PC-3 (cell line): ENCODE measurements around the gene PCBP3. TPM values are rescaled to one million over a fixed set of nuclear protein-coding genes. Genes with fewer than 3 reads are reported as not detected.

Source experiments
- ATAC-seq: fragments of 200-7000 bp; cut with Tn5 transposase; 2 replicates; pipeline ENCODE4 v1.9.1; 2020; ENCODE audit warnings: mild to moderate bottlenecking, moderate library complexity
- BruUV-seq: library from RNA; stranded (reverse); fragments of 400-500 nt; replicated peaks from 2 replicates; lab custom pipeline; 2021; lab: Mats Ljungman, UMichigan
- CTCF ChIA-PET: fragments of 300-600 bp; sonication (Branson Sonifier 250); formaldehyde crosslinking; loops from one replicate; lab custom pipeline; 2022; ENCODE audit warnings: antibody characterized with exemption; lab: Charles Lee
- POLR2A ChIA-PET: fragments of 300-600 bp; sonication (Branson Sonifier 250); formaldehyde crosslinking; loops from one replicate; lab custom pipeline; 2022; ENCODE audit warnings: antibody characterized with exemption; ENCODE audit not compliant: unreplicated experiment; lab: Charles Lee
- DNase-seq: peaks from one replicate; pipeline ENCODE4 v3.0.0-alpha.2; 2015
- H2AFZ ChIP-seq: fragments of 300-600 bp; sonication (generic); 2 replicates; pipeline ENCODE4 v1.6.0; 2016; ENCODE audit warnings: antibody characterized with exemption, low read length
- H3F3A ChIP-seq: fragments of 300-600 bp; sonication (generic); one replicate; pipeline ENCODE4 v1.6.0; 2017; ENCODE audit warnings: antibody characterized with exemption, low read length, control low read depth, mild to moderate bottlenecking; ENCODE audit not compliant: unreplicated experiment
- H3K27ac ChIP-seq: fragments of 300-600 bp; sonication (generic); 2 replicates; pipeline ENCODE4 v1.5.1; 2016; ENCODE audit warnings: mild to moderate bottlenecking, low read length
- H3K27me3 ChIP-seq: fragments of 300-600 bp; sonication (generic); 2 replicates; pipeline ENCODE4 v1.6.1; 2016; ENCODE audit warnings: low read length, mixed read lengths
- H3K36me3 ChIP-seq: fragments of 300-600 bp; sonication (generic); 2 replicates; pipeline ENCODE4 v1.6.1; 2016; ENCODE audit warnings: low read depth, mixed run types, low read length, mixed read lengths
- H3K4me1 ChIP-seq: fragments of 300-600 bp; sonication (generic); 2 replicates; pipeline ENCODE4 v1.5.1; 2016; ENCODE audit warnings: low read length; ENCODE audit not compliant: insufficient read depth
- H3K4me2 ChIP-seq: fragments of 300-600 bp; sonication (generic); 2 replicates; pipeline ENCODE4 v1.6.0; 2016; ENCODE audit warnings: low read length
- H3K4me3 ChIP-seq: fragments of 300-600 bp; sonication (generic); 2 replicates; pipeline ENCODE4 v1.5.1; 2016; ENCODE audit warnings: mild to moderate bottlenecking, low read length, mixed read lengths
- H3K79me2 ChIP-seq: fragments of 300-600 bp; sonication (generic); 2 replicates; pipeline ENCODE4 v1.6.1; 2017; ENCODE audit warnings: low read length, mixed read lengths
- H3K9ac ChIP-seq: fragments of 300-600 bp; sonication (generic); 2 replicates; pipeline ENCODE4 v1.6.0; 2016; ENCODE audit warnings: mild to moderate bottlenecking, low read length
- H3K9me2 ChIP-seq: fragments of 300-600 bp; sonication (generic); replicated peaks from 2 replicates; pipeline ENCODE4 v1.6.1; 2016; ENCODE audit warnings: mixed run types, low read length, mixed read lengths
- H3K9me3 ChIP-seq: fragments of 300-600 bp; sonication (generic); 2 replicates; pipeline ENCODE4 v1.6.1; 2016; ENCODE audit warnings: low read length, mixed read lengths
- H4K20me1 ChIP-seq: fragments of 300-600 bp; sonication (generic); 2 replicates; pipeline ENCODE4 v1.6.1; 2016; ENCODE audit warnings: low read length, mixed read lengths
- EZH2 ChIP-seq: fragments of 300-600 bp; sonication (generic); IDR thresholded peaks from one replicate; pipeline ENCODE4 v1.6.1; 2017; ENCODE audit warnings: antibody characterized with exemption, mild to moderate bottlenecking, low read length; ENCODE audit not compliant: unreplicated experiment
- EZH2phosphoT487 ChIP-seq: fragments of 300-600 bp; sonication (generic); IDR thresholded peaks from 2 replicates; pipeline ENCODE4 v1.6.1; 2018; ENCODE audit warnings: mild to moderate bottlenecking, antibody characterized with exemption, low read length, borderline replicate concordance
- intact Hi-C: fragments of 100-400 bp; cut with micrococcal nuclease; formaldehyde crosslinking; loops from 2 replicates; pipeline ENCODE4 v1.9.0; 2023
- total RNA-seq: library from RNA; depleted of rRNA; stranded (reverse); fragments of >200 nt; gene quantifications from 2 replicates; pipeline ENCODE4 v1.2.3, GENCODE V29; 2014
- TF ChIP-seq, protein P1 (sequence below): fragments of 300-600 bp; sonication (generic); conservative IDR thresholded peaks from 2 replicates; pipeline ENCODE4 v1.5.1; 2017; ENCODE audit warnings: antibody characterized with exemption, low read depth, mild to moderate bottlenecking, low read length

Gene PCBP3
- total RNA-seq, 1 experiment from 2014 or later, result 2.4 TPM

DNA sequence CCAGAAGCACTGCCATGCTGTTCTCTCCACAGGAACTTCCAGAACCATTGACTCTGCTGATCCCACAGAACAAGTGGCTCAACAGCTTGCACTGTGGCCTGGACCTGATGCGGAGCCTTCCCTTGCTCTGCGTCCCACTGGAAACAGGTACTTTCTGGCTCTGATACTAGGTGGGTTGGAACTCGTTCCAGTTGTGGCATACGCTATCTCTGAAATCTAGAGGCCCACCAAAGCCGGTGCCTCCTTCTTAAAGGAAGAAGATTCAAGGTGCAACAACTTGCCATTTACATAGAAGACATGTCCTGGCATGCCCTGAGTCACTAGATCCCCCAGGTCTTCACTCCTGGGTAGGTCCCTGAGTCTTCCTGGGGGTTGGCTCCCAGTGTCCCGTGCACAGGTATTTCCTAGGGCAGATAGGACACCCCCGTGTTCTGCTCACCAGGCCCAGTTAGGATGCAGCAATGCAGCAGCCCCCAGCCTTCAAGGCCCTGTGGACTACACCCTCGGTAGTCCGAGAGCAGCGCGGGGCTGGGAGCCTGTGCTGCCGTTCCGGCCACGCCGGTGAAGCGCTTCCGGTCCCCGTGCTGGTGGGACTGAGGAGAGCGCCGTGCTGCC, 10.8 kb upstream of the PCBP3 start:
- DNase-seq (no peak), ATAC-seq (no peak)
- Histone ChIP-seq H3K4me2 (no peak overlapping the region), H3K9me3 (0 out of 2 replicates have a peak, but pooled peaks cover 8% of the 10 kb centered on the region), H3K9ac (no peak overlapping the region), H3K4me3 (no peak overlapping the region), H3K27me3 (peaks cover 13% of the 10 kb centered on the region; the same call in 1 of the 2 replicates), H3F3A (peaks cover 5% of the 10 kb centered on the region), H4K20me1 (no peaks in the 10 kb centered on the region), H3K27ac (no peak overlapping the region), H3K36me3 (no peaks in the 10 kb centered on the region), H3K79me2 (no peaks in the 10 kb centered on the region), H3K9me2 (no peaks in the 10 kb centered on the region), H3K4me1 (no peaks in the 10 kb centered on the region), H2AFZ (no peak overlapping the region)
- ChIA-PET CTCF (no interaction called here), POLR2A (no interaction called here)
- no peak for TF ChIP-seq EZH2phosphoT487
- no peak for TF ChIP-seq EZH2
- BruUV-seq, result no TSS peak
- intact Hi-C loops, result no loop called here

DNA sequence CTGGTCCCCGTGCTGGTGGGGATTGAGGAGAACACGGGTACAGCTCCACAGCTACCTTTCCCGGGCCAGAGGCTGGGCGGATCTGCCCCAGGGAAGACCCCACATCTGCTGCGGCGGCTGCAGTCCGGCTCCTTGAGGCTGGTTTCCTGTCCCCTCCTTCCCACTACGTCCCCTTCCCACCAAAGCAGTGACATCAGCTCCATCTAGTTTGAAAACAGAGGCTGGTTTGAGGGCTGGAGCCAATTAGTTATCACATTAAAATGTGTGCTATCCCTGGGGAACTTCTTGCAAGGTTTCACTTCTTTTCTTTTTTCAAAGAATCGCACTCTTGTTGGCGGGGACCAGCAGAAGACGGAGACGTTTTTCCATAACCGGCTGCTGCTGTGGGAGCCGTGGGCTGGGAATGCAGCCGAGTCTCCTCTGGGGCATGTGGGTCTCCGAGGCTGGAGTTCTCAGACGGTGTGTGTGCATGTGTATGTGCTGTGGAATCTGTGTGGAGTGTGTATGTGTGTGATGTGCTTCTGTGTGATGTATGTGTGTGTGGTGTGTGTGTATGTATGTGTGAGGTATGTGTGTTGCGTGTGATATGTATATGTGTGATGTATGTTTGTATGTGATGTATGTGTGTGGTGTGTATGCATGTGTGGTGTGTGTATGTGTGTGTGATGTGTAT, 8.9 kb upstream of the PCBP3 start:
- H4K20me1 ChIP-seq, result no peaks in the 10 kb centered on the region
- H3K36me3 ChIP-seq, result no peaks in the 10 kb centered on the region
- ChIA-PET CTCF (no interaction called here), POLR2A (no interaction called here)
- H2AFZ ChIP-seq, result no peak overlapping the region
- H3K79me2 ChIP-seq, result no peaks in the 10 kb centered on the region
- H3K4me1 ChIP-seq, result peaks cover 5% of the 10 kb centered on the region; the same call in 1 of the 2 replicates
- TF ChIP-seq EZH2, result no peak
- TF ChIP-seq, protein P1, sequence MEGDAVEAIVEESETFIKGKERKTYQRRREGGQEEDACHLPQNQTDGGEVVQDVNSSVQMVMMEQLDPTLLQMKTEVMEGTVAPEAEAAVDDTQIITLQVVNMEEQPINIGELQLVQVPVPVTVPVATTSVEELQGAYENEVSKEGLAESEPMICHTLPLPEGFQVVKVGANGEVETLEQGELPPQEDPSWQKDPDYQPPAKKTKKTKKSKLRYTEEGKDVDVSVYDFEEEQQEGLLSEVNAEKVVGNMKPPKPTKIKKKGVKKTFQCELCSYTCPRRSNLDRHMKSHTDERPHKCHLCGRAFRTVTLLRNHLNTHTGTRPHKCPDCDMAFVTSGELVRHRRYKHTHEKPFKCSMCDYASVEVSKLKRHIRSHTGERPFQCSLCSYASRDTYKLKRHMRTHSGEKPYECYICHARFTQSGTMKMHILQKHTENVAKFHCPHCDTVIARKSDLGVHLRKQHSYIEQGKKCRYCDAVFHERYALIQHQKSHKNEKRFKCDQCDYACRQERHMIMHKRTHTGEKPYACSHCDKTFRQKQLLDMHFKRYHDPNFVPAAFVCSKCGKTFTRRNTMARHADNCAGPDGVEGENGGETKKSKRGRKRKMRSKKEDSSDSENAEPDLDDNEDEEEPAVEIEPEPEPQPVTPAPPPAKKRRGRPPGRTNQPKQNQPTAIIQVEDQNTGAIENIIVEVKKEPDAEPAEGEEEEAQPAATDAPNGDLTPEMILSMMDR, result no peak
- no peak for TF ChIP-seq EZH2phosphoT487
- 0 out of 2 replicates have a peak, but pooled peaks cover 3% of the 10 kb centered on the region for H3K27me3 ChIP-seq
- H3K27ac ChIP-seq, result no peak overlapping the region
- H3K9ac ChIP-seq, result no peak overlapping the region
- peaks cover 5% of the 10 kb centered on the region for H3F3A ChIP-seq
- ATAC-seq, result no peak
- no peaks in the 10 kb centered on the region for H3K9me2 ChIP-seq
- DNase-seq, result no peak
- no TSS peak for BruUV-seq
- H3K4me3 ChIP-seq, result no peak overlapping the region
- intact Hi-C loops, result no loop called here
- 0 out of 2 replicates have a peak, but pooled peaks cover 8% of the 10 kb centered on the region for H3K9me3 ChIP-seq
- H3K4me2 ChIP-seq, result no peak overlapping the region

DNA sequence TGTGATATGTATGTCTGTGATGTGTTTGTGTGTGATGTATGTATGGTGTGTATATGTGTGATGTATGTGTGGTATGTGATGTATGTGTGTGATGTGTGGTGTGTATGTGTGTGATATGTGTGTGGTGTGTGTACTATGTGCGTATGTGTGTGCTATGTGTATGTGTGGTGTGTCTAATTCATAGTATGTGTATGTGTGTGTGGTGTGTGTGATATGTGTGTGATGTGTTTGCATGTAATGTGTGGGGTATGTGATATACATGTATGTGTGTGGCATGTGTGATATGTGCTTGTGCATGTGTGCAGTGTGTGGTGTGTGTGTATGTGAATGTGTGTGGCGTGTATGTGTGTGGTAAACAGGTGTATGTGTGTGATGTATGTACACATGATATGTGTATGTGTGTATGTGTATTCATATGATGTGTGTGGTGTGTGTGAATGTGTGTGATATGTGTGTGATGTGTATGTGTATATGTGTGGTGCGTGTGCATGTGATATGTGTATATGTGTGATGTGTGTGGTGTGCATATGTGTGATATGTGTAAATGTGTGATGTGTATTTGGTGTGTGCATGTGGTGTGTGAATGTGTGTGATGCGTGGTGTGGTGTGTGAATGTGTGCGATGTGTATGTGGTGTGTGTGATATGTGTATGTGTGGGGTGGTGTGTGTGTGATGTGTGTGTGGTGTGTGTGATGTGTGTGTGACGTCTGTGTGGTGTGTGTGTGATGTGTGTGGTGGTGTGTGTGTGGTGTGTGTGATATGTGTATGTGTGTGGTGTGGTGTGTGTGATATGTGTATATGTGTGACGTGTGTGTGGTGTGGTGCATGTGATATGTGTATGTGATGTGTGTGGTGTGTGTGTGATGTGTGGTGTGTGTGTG, 8.0 kb upstream of the PCBP3 start:
- Histone ChIP-seq H3K27ac (no peak overlapping the region), H2AFZ (no peak overlapping the region), H3K79me2 (no peaks in the 10 kb centered on the region), H3K9me3 (0 out of 2 replicates have a peak, but pooled peaks cover 8% of the 10 kb centered on the region), H3K4me2 (no peak overlapping the region), H3K27me3 (no peaks in the 10 kb centered on the region), H3K4me3 (no peak overlapping the region), H3K9me2 (no peaks in the 10 kb centered on the region), H4K20me1 (no peaks in the 10 kb centered on the region), H3K9ac (no peak overlapping the region), H3K4me1 (peaks cover 5% of the 10 kb centered on the region; the same call in 1 of the 2 replicates), H3F3A (peaks cover 5% of the 10 kb centered on the region), H3K36me3 (no peaks in the 10 kb centered on the region)
- ATAC-seq (no peak), DNase-seq (no peak)
- BruUV-seq, result no TSS peak
- intact Hi-C loops, result no loop called here
- CTCF ChIA-PET, result no interaction called here
- POLR2A ChIA-PET, result no interaction called here
- TF ChIP-seq EZH2phosphoT487 (no peak), EZH2 (no peak)
- TF ChIP-seq, protein P1, result no peak
